OCI-LY1 (cell line): ENCODE results near the gene ARL16.
A peak's percentile ranks its signal among the peaks of the same experiment; 100 is the strongest.

ENCODE experiments used
- H2AFZ ChIP-seq: fragments of 200-600 bp; sonication (generic), shearing (Covaris generic); 2 replicates; pipeline ENCODE4 v1.6.0; 2014; ENCODE audit warnings: antibody characterized with exemption, mild to moderate bottlenecking, low read length
- H3F3A ChIP-seq: fragments of 200-600 bp; sonication (generic), shearing (Covaris generic); 2 replicates; pipeline ENCODE4 v1.6.0; 2014; ENCODE audit warnings: mild to moderate bottlenecking, antibody characterized with exemption, low read length, moderate library complexity; ENCODE audit not compliant: insufficient read depth
- H3K27ac ChIP-seq: fragments of 200-600 bp; sonication (generic); 2 replicates; pipeline ENCODE4 v1.5.1; 2014; ENCODE audit warnings: low read length, mixed run types, mild to moderate bottlenecking, low read depth; ENCODE audit not compliant: poor library complexity, severe bottlenecking
- H3K27me3 ChIP-seq: fragments of 200-600 bp; sonication (generic); 2 replicates; pipeline ENCODE4 v1.6.0; 2014; ENCODE audit warnings: antibody characterized with exemption, mild to moderate bottlenecking, low read length, moderate library complexity; ENCODE audit not compliant: insufficient read depth
- H3K36me3 ChIP-seq: fragments of 200-600 bp; sonication (generic); 2 replicates; pipeline ENCODE4 v1.6.1; 2014; ENCODE audit warnings: mild to moderate bottlenecking, antibody characterized with exemption, low read length, moderate library complexity, mixed read lengths; ENCODE audit not compliant: insufficient read depth
- H3K4me1 ChIP-seq: fragments of 200-600 bp; sonication (generic); 2 replicates; pipeline ENCODE4 v1.5.1; 2014; ENCODE audit warnings: mild to moderate bottlenecking, low read length, moderate library complexity; ENCODE audit not compliant: insufficient read depth, severe bottlenecking
- H3K4me2 ChIP-seq: fragments of 200-600 bp; sonication (generic), shearing (Covaris generic); 2 replicates; pipeline ENCODE4 v1.6.1; 2014; ENCODE audit warnings: low read length
- H3K4me3 ChIP-seq: fragments of 200-600 bp; sonication (generic); 2 replicates; pipeline ENCODE4 v1.5.1; 2014; ENCODE audit warnings: low read length, low read depth, mild to moderate bottlenecking, mixed read lengths; ENCODE audit not compliant: poor library complexity, severe bottlenecking
- H3K79me2 ChIP-seq: fragments of 200-600 bp; shearing (Covaris generic); 2 replicates; pipeline ENCODE4 v1.6.1; 2016; ENCODE audit warnings: mixed run types, low read length, mixed read lengths; ENCODE audit not compliant: insufficient read depth
- H3K9ac ChIP-seq: fragments of 200-600 bp; sonication (generic), shearing (Covaris generic); 2 replicates; pipeline ENCODE4 v1.6.1; 2014; ENCODE audit warnings: mild to moderate bottlenecking, low read length, mixed read lengths
- H3K9me2 ChIP-seq: fragments of 200-600 bp; sonication (generic), shearing (Covaris generic); 2 replicates; pipeline ENCODE4 v1.6.1; 2014; ENCODE audit warnings: low read depth, mild to moderate bottlenecking, low read length, mixed read lengths
- H3K9me3 ChIP-seq: fragments of 200-600 bp; shearing (Covaris generic); 2 replicates; pipeline ENCODE4 v1.6.1; 2014; ENCODE audit warnings: low read length, mixed read lengths
- H4K20me1 ChIP-seq: fragments of 200-600 bp; sonication (generic), shearing (Covaris generic); 2 replicates; pipeline ENCODE4 v1.6.0; 2016; ENCODE audit warnings: mild to moderate bottlenecking, low read length; ENCODE audit not compliant: insufficient read depth
- EZH2 ChIP-seq: fragments of 200-600 bp; sonication (generic), shearing (Covaris generic); IDR thresholded peaks from 2 replicates; pipeline ENCODE4 v1.8.0; 2017; ENCODE audit warnings: borderline replicate concordance, mixed run types, mild to moderate bottlenecking, antibody characterized with exemption, low read length, moderate library complexity, mixed read lengths
- TF ChIP-seq, protein P1 (sequence below): fragments of 200-600 bp; sonication (generic), shearing (Covaris generic); IDR thresholded peaks from 2 replicates; pipeline ENCODE4 v1.5.1; 2017; ENCODE audit warnings: mild to moderate bottlenecking, antibody characterized with exemption, low read length, moderate library complexity, mixed read lengths

Gene ARL16

DNA sequence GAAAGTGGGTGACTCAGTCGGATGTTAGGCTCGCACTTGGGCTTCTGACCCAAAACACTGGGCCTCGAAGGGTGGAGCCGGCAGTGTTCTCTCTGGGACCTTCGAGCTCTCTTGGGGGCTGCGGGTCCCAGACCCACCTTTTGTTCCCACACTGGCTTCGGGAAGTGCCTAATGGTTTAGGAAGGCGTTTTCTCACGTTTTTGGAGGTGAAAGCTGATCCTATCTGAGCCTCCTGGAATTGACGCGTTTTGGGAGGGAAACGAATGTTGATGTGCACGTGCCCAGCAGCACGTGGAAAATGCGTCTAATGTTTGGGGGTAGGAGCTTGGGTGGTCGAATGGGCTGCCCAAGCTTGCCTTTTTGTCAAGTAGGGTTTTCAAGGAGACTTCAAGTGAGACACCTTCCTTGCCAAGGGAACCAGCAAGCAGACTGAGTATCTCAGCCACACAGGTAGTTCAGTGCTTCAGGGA is 880 bp upstream of the ARL16 start:
- no peaks in the 10 kb centered on the region for H4K20me1 ChIP-seq
- peaks cover 15% of the 10 kb centered on the region for H3K79me2 ChIP-seq
- peak overlapping the region; percentile 3 for H3K27ac ChIP-seq
- H3F3A ChIP-seq: no peaks in the 10 kb centered on the region
- no peaks in the 10 kb centered on the region for H3K9me3 ChIP-seq
- H3K4me3 ChIP-seq: peak overlapping the region; percentile 82
- TF ChIP-seq, protein P1, sequence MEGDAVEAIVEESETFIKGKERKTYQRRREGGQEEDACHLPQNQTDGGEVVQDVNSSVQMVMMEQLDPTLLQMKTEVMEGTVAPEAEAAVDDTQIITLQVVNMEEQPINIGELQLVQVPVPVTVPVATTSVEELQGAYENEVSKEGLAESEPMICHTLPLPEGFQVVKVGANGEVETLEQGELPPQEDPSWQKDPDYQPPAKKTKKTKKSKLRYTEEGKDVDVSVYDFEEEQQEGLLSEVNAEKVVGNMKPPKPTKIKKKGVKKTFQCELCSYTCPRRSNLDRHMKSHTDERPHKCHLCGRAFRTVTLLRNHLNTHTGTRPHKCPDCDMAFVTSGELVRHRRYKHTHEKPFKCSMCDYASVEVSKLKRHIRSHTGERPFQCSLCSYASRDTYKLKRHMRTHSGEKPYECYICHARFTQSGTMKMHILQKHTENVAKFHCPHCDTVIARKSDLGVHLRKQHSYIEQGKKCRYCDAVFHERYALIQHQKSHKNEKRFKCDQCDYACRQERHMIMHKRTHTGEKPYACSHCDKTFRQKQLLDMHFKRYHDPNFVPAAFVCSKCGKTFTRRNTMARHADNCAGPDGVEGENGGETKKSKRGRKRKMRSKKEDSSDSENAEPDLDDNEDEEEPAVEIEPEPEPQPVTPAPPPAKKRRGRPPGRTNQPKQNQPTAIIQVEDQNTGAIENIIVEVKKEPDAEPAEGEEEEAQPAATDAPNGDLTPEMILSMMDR: no peak
- TF ChIP-seq EZH2: no peak
- H3K4me2 ChIP-seq: peak overlapping the region; percentile 88
- H3K27me3 ChIP-seq: no peaks in the 10 kb centered on the region
- H3K9me2 ChIP-seq: no peaks in the 10 kb centered on the region
- H2AFZ ChIP-seq: no peak overlapping the region
- peaks cover 41% of the 10 kb centered on the region for H3K36me3 ChIP-seq
- H3K4me1 ChIP-seq: peaks cover 28% of the 10 kb centered on the region
- H3K9ac ChIP-seq: peak overlapping the region; percentile 80

DNA sequence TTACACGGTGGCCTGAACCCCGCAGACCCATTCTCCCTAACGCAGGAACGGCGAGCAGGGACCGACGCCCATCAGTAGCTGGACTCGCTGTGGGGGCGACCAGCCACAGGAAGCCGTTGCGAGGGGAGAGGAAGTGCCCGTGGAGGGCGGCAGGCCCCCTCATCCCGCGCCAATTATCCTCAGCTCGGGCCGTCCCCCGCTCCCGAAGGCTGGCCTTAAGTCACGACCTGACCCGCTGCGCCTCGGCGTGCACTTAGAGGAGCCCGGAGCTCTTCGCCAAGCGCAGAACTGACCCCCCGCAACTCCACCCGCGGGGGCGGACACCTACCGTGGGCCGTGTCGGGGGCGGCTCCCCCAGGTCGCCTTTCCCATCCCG is 401 bp downstream of the ARL16 start:
- peaks cover 28% of the 10 kb centered on the region for H3K4me1 ChIP-seq
- no peaks in the 10 kb centered on the region for H3F3A ChIP-seq
- H3K4me3 ChIP-seq: peak overlapping the region; percentile 82
- H3K9ac ChIP-seq: peak overlapping the region; percentile 86
- H3K9me3 ChIP-seq: no peaks in the 10 kb centered on the region
- H3K27ac ChIP-seq: no peak overlapping the region
- no peaks in the 10 kb centered on the region for H3K9me2 ChIP-seq
- H3K4me2 ChIP-seq: peak overlapping the region; percentile 87
- H3K36me3 ChIP-seq: peaks cover 29% of the 10 kb centered on the region; the same call in 1 of the 2 replicates
- TF ChIP-seq, protein P1: no peak
- TF ChIP-seq EZH2: no peak
- no peaks in the 10 kb centered on the region for H4K20me1 ChIP-seq
- no peaks in the 10 kb centered on the region for H3K27me3 ChIP-seq
- peaks cover 15% of the 10 kb centered on the region for H3K79me2 ChIP-seq
- H2AFZ ChIP-seq: no peak overlapping the region

DNA sequence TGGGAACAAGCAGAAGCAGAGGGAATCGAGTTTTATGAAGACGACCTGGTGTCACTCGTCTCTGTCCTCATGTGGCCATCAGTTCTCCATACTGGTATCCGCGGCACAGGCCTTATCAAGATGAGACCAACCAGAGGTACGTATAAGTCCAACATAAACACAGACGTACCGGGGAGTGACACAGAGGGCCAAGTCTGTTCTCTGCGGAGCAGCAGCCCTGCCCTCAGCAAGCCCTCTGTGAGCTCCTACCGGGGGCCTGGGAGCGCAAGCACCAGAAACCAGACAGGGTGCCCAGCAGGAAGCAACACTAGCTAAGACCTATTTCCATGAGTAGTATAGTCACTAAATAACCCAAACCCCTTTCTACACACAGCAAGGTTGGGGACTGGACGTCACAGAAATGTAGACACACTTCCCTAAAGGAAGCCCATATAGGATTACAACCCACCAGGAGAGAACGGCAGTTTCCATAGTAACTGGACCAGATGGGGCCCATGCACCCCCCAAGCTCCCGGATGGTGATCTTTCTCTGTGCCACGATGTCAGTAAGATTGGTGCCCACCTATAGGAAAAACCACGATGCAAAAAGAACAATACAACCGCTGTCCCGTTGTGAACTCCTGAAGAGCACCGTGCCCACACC is 911 bp downstream of the ARL16 start:
- Histone ChIP-seq H3K27ac (no peak overlapping the region), H3K9me2 (no peaks in the 10 kb centered on the region), H3K36me3 (peaks cover 24% of the 10 kb centered on the region; the same call in 1 of the 2 replicates), H3F3A (no peaks in the 10 kb centered on the region), H3K27me3 (no peaks in the 10 kb centered on the region), H2AFZ (no peak overlapping the region), H3K4me2 (peak overlapping the region; percentile 87), H3K4me1 (peaks cover 28% of the 10 kb centered on the region), H3K4me3 (peak overlapping the region; percentile 82), H3K9ac (peak overlapping the region; percentile 86), H3K9me3 (no peaks in the 10 kb centered on the region), H3K79me2 (peaks cover 15% of the 10 kb centered on the region), H4K20me1 (no peaks in the 10 kb centered on the region)
- TF ChIP-seq, protein P1: no peak
- TF ChIP-seq EZH2: no peak
